GM21447 (cell line): ENCODE results near the gene LRRC28.

Source experiments
- ATAC-seq: cut with Tn5 transposase; IDR thresholded peaks from one replicate; pipeline ENCODE4 v1.9.1; 2021; ENCODE audit not compliant: unreplicated experiment

LRRC28 gene

DNA sequence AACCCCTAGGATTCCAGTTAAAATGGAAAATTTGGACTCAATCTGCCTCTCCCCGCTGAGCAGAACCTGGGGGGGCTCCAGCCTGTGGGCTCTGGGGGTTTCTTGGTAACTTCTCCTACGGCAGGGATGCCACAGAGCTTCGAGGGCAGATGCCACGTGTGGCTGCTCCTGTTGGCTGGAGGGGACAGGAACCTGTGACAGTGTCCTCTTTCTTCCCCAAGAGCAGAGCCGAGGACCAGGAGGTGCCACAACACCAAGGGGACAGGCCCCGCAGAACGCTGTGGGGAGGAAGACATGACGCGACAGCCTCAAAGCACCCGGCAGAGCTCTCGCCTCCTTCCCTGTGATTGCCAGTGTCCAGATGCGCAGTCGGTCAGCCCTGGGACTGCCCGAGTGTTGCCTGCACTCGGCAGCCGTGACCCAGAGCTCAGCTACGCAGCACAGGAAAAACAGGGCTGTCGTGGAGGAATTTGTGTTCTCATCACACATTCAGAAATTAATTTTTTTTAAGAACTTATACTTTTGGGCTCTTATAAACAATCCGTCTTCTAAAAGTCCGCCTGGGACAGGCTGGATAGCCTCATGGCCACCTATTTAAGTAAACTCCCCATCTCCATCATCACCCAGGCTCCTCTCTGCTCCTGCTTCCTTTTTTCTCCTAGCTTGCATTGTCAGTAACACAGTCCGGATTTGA lies 182.6 kb downstream of the LRRC28 start:
- ATAC-seq: no peak

DNA sequence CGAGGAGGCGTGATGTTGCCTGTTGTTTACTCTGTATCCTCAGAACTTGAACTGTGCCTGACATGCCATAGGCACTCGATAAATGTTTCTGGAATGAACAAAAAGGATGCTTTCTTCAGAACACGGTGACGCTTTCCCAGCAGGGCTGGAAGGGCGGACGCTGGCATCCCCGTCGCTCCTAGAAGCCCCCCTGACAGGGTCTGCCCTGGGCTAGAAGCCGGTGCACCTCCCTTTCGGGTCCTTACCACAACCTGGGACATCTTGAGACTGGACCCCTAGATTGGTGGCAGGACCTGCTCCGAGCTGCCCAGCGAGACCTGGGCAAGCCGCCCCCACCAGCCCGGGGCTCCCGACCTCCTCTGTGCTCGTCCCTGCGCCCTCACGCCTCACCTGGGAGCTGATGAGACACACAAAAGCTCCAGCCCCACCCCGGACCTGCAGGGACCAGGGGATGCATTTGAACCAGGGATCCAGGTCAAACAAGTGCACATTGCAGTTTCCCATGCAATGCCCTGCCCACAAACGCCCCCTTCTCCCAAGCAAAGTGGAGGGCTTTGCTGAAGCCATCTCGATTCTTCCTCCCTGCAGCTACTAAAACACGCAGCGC lies 183.3 kb downstream of the LRRC28 start:
- ATAC-seq: no peak

DNA sequence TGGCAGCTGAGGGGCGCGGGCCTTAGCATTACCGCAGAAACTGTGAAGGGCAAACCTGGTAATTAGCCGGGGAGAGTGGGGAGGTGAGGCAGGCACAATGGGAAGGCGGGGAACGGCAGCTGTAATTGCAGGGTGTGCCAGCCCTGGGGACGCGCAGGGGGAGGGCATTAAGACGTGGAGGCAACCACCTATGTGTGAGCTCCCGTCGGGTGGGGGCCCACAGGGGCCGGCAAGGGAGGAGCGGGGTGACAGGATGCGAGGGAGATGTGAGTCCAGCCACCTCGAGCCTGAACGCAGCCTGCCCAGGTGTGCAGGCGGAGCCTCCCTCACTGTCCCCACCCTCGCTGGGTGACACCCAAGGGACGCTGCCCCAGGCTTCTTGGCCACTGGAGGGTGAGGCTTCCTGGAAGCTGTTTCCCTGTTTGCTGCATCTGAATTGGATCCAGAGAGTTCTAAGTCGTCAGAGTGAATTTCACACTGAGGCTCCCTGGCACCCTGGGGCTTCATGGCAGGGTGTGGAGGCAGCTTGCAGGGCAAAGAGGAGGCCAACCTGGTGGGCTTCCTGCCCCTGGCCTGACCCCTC lies 183.9 kb downstream of the LRRC28 start:
- ATAC-seq: no peak

DNA sequence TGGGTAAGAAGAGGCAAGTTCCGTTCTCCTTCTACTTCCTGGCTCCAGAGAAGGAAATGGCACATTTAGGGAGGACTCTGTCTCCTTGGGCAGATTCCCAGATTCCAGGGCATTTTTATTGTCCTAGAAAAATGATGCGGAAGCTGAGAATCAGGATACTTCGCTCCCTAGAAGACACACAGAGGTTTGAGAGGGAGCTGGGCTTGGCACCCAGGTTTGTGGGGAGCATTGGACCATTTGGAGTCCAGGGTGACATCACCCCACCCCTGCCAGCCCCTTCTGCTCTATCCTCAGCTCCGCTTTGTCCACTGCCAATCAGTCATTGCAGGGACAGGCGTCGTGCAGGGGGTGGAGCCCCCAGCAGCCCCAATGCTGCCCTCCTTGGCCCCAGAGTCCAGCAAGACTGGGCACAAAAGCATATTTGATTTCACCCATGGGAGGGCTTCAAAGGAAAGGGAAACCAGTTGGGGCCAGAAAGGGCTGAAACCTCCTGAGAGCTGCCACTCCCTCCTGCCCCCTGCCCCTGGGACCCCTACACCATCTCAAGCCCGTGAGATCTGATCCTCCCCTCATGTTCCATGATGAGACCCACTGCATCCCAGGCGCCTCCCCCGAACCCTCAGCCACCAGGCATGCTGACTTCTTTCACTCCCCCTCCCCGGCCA lies 184.7 kb downstream of the LRRC28 start:
- ATAC-seq: no peak

DNA sequence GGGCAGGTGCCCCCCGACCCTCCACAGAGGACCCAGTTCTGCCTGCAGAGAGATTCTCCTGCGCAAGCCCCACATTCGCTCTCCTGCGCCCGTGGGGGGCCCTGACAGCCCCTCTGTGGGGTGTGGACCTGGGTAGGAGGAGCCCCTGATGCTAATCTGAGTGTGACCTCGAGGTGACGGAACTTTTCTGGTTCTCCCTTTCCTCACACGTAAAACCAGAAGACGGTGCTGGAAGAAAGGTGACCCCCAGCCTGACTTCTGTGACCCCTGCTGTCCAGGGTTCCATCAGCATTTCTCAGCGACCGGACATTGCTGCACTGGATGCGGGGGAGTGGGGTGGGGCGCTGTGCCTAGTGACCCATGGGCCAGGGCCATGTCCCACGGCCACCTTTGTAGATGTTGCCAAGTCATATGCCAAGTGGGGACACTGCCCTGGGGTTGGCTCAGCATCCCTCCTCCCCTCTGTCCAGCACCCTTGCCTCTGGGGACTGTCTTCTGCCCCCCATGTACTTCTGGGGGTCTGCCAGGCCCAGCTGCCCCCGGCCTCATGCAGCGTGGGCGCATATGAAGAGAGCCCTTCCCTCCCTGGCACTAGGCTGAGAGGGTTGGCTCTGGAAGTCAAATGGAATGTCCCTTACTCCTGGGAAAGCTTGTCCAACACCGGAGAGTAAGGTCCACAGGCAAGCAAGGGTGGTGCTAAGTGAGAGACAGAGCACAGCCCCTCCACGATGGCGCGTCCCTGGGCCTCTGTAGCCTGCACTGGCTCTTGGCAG lies 185.4 kb downstream of the LRRC28 start:
- no peak for ATAC-seq

DNA sequence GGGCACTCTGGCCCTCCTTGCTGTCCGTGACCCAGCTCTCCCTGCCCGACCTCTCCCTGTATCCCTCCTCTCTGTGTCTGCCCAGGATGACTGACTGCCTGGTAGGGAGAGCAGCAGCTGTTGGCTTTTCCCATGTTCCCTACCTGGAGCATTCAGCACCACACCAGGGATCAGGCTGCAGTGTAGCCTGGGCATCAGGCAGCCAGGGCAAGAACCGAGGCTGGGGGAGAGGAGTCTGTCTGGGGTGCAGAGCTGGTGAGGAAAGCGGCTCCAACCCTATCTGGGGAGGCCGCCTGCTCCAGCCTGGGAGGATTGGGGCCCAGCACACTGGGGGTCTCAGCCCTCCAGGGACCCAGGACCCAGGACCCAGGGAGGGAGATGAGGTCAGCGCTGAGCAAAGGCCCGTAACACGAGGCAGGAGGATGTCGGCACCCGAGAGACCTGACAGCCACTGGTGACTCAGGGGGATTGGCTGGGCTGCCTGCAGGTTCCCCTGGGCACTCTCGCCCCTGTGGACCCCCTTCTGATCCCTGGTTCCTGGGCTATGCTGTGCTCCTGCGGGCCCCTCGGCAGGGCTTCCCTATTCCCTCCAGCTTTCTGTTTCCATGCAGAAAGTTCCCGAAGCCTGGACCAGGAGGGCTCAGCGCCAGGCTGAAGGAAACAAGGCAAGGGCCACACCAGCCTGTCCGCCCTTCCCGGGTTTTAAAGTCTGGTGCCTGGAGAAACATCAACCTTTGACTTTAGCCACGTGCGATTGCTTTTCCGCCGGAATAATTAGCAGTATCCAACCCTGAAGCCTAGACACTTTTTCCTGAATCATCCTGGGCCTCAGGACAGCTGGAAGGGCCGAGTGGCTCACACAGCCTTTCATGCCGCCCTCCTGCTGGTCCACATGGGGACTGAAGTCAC lies 186.3 kb downstream of the LRRC28 start:
- ATAC-seq: no peak

DNA sequence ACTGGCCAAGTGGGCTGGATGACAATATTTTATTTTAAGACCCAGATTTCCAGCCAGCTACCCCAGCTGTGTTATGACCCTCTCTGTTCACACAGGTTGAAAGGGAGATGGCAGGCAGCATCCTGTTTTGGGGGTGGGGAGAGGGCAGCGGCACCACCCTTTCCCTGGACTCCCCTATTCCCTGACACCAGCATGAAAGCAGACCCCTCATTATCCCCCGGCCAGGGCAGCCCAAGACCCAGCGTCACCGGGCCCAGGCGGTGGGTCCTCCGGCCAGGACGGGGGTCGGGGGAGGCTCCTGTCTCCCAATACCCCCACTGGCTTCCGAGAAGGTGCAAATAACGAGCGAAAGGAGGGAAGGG lies 186.9 kb downstream of the LRRC28 start:
- no peak for ATAC-seq

DNA sequence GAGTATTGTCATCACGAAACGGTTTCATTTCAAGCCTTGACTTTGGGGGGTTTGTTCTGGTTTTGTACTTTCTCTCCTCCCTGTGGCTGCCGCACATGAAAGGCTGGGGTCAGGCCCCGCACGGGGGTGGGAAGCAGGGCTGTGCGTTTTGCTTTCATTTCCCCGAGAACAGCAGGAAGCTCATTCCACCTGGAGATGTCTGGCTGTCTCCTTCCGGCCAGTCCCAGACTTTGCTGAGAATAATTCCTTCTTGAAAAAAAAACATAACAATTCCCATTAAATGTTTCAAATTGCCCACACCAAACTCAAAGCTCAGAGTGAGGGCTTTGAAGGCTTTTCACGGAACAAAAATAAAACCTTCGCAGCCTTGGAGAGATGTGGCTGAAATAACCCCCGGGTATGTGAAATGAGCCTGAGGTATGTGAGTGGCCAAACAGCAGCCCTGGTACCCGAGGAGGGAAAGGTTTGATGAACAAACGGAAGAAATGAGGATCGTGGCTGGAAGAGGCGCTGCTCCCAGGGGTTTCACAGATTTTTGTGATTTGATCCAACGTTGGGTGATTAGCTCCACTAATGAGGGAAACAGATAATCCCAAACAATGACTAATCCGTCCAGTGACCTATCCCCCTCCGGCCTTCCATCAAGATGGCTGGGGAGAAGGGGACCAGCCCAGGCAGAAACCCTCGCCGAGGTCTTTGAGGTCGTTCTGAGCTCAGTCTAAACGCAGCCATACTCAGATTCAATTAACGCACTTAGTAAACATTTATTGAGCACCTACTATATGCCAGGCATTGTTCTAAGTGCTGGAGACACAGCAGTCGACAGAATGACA lies 187.6 kb downstream of the LRRC28 start:
- ATAC-seq: no peak

DNA sequence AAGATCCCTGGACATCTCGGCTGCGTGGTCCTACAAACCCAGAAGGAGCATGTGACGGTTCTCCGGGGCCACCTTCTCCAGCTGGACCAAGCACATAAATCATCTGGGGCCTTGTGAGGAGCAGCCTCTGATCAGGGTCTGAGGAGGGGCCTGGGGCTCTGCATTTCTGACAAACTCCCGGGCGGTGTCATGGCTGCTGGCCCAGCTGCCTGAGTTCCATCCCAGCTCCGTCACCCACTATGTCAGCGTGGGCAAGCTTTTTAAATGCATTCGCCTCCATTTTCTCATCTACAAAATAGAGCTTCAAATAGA lies 188.2 kb downstream of the LRRC28 start:
- no peak for ATAC-seq

- no peak for ATAC-seq
These were observed 188.7 kb downstream of the LRRC28 start for GRCh38 chr15:99440029-99440428.
